ENCODE data around the gene ATAD2B. TPM values are rescaled to one million over a fixed set of nuclear protein-coding genes. Genes with fewer than 3 reads are reported as not detected.

The ATAD2B gene
- total RNA-seq, 4 donors from 2014 or later, result 41.9 to 71.0 (median 53.1) TPM

GRCh38 chr2:23709311-23709710 lies 217.6 kb downstream of the ATAD2B start:
- Histone ChIP-seq H3K36me3 (peaks cover 0 to 26% (median 0%) of the 10 kb centered on the region in 3 donors), H3K9me3 (no peaks in the 10 kb centered on the region)
- no peak for DNase-seq

GRCh38 chr2:23708771-23709170 lies 218.2 kb downstream of the ATAD2B start:
- no peak for DNase-seq
- Histone ChIP-seq H3K27me3 (no peaks in the 10 kb centered on the region), H3K9me3 (no peaks in the 10 kb centered on the region), H3K36me3 (peaks cover 0 to 26% (median 0%) of the 10 kb centered on the region in 3 donors), H3K4me1 (no peaks in the 10 kb centered on the region), H3K27ac (no peak overlapping the region), H3K4me3 (no peak overlapping the region)
- TF ChIP-seq POLR2A (IDR thresholded peaks at IDR 0.05), result no peak
- no peak for TF ChIP-seq CTCF (IDR thresholded peaks at IDR 0.05)

More at GRCh38 chr2:23709311-23709710, 217.6 kb downstream of the ATAD2B start:
- no peak overlapping the region for H3K27ac ChIP-seq
- H3K27me3 ChIP-seq, result no peaks in the 10 kb centered on the region
- H3K4me3 ChIP-seq, result no peak overlapping the region
- no peaks in the 10 kb centered on the region for H3K4me1 ChIP-seq
- no peak for TF ChIP-seq POLR2A (IDR thresholded peaks at IDR 0.05)
- no peak for TF ChIP-seq CTCF (IDR thresholded peaks at IDR 0.05)

- Histone ChIP-seq H3K9me3 (no peaks in the 10 kb centered on the region), H3K4me3 (no peak overlapping the region), H3K36me3 (peaks cover 0 to 26% (median 0%) of the 10 kb centered on the region in 3 donors), H3K27ac (peak overlapping the region in 1 of 4 donors; percentile 15), H3K4me1 (no peaks in the 10 kb centered on the region), H3K27me3 (no peaks in the 10 kb centered on the region)
- TF ChIP-seq POLR2A (IDR thresholded peaks at IDR 0.05) (no peak), CTCF (IDR thresholded peaks at IDR 0.05) (no peak)
- no peak for DNase-seq
Measured at GRCh38 chr2:23707096-23707495, 219.8 kb downstream of the ATAD2B start.

GRCh38 chr2:23706613-23707078 lies 220.3 kb downstream of the ATAD2B start:
- TF ChIP-seq CTCF (IDR thresholded peaks at IDR 0.05) (no peak), POLR2A (IDR thresholded peaks at IDR 0.05) (no peak)
- Histone ChIP-seq H3K4me1 (no peaks in the 10 kb centered on the region), H3K9me3 (no peaks in the 10 kb centered on the region), H3K36me3 (peaks cover 0 to 26% (median 0%) of the 10 kb centered on the region in 3 donors), H3K27me3 (no peaks in the 10 kb centered on the region), H3K27ac (no peak overlapping the region), H3K4me3 (no peak overlapping the region)
- DNase-seq, result no peak

GRCh38 chr2:23705771-23706612 lies 220.9 kb downstream of the ATAD2B start:
- H3K27me3 ChIP-seq, result no peaks in the 10 kb centered on the region
- peaks cover 0 to 26% (median 0%) of the 10 kb centered on the region in 3 donors for H3K36me3 ChIP-seq
- no peaks in the 10 kb centered on the region for H3K9me3 ChIP-seq
- TF ChIP-seq POLR2A (IDR thresholded peaks at IDR 0.05) (no peak), CTCF (IDR thresholded peaks at IDR 0.05) (no peak)
- H3K4me1 ChIP-seq, result no peaks in the 10 kb centered on the region
- H3K4me3 ChIP-seq, result no peak overlapping the region
- H3K27ac ChIP-seq, result no peak overlapping the region
- peak in 1 of 3 donors; percentile 34 for DNase-seq
